Lung (tissue), 12 donors: ENCODE data around the gene OR6K2. TPM values are rescaled to one million over a fixed set of nuclear protein-coding genes. Genes with fewer than 3 reads are reported as not detected.

Source experiments
- ATAC-seq: fragments of 200-7000 bp; cut with Tn5 transposase; one replicate; pipeline ENCODE4 v1.9.1; 2020; ENCODE audit warnings: moderate number of reproducible peaks; ENCODE audit not compliant: insufficient read depth, low FRiP score
- DNase-seq, 3 donors: peaks; one replicate each; pipeline ENCODE4 v3.0.0-alpha.2; 2013 to 2017
- H3K27ac ChIP-seq, 2 donors: one replicate each; pipeline ENCODE4 v1.5.1; 2013; ENCODE audit warnings: mild to moderate bottlenecking in 2 of 2, moderate library complexity in 2 of 2, control low read depth in 1 of 2, inconsistent platforms in 1 of 2, low read depth in 1 of 2, low read length in 1 of 2
- H3K27me3 ChIP-seq, 3 donors: one replicate each; pipeline ENCODE4 v1.5.1; 2013; ENCODE audit warnings: low read length in 2 of 3; ENCODE audit not compliant: control insufficient read depth in 3 of 3, insufficient read depth in 3 of 3
- H3K36me3 ChIP-seq, 4 donors: one replicate each; pipeline ENCODE4 v1.5.1; 2013; ENCODE audit warnings: low read length in 4 of 4, mild to moderate bottlenecking in 1 of 4, moderate library complexity in 1 of 4; ENCODE audit not compliant: control insufficient read depth in 4 of 4, insufficient read depth in 4 of 4
- H3K4me1 ChIP-seq, 5 donors: one replicate each; pipeline ENCODE4 v1.5.1; 2013; ENCODE audit warnings: low read length in 5 of 5, mild to moderate bottlenecking in 2 of 5, moderate library complexity in 1 of 5; ENCODE audit not compliant: control insufficient read depth in 5 of 5, insufficient read depth in 5 of 5
- H3K4me3 ChIP-seq: one replicate; pipeline ENCODE4 v1.5.1; 2013; ENCODE audit warnings: mild to moderate bottlenecking, control low read depth, moderate library complexity
- H3K9ac ChIP-seq, 2 donors: one replicate each; pipeline ENCODE4 v1.5.1; 2013; ENCODE audit warnings: low read length in 2 of 2, control low read depth in 1 of 2; ENCODE audit not compliant: insufficient read depth in 1 of 2
- H3K9me3 ChIP-seq, 4 donors: one replicate each; pipeline ENCODE4 v1.5.1; 2013; ENCODE audit warnings: low read length in 3 of 4, mild to moderate bottlenecking in 1 of 4, moderate library complexity in 1 of 4; ENCODE audit not compliant: control insufficient read depth in 4 of 4, insufficient read depth in 3 of 4
- CTCF ChIP-seq: IDR thresholded peaks from 2 replicates; pipeline ENCODE4 v1.5.1; 2012; ENCODE audit warnings: mild to moderate bottlenecking; ENCODE audit errors: control extremely low read depth, extremely low read depth
- WGBS, 2 donors: extraction: QIAGEN DNeasy Blood & Tissue Kit; methylation state at CpG; one replicate each; pipeline ENCODE4 v1.1.7; 2013; 5-methylcytosine and 5-hydroxymethylcytosine counted together
- polyA plus RNA-seq, 2 donors: library from polyadenylated mRNA; stranded (reverse); fragments of 200-250 nt; gene quantifications; one replicate each; pipeline ENCODE4 v1.2.1, GENCODE V29; 2013
- total RNA-seq, 2 donors: library from RNA; depleted of rRNA in 1 of 2; stranded (reverse); fragments of >200 nt in 1 of 2; gene quantifications; one replicate each; pipeline ENCODE4 v1.2.1, GENCODE V29; 2014 to 2021
- donor health status: control.
- donor health status: control.
- donor health status: Bipolar disorder and iron deficiency.
- donor health status: healthy.
- donor health status: DM: yes; HTN: yes; CAD: no.

The OR6K2 gene
- total and polyA plus RNA-seq, 4 donors: not detected

GRCh38 chr1:158654571-158654970 is 45.9 kb downstream of the OR6K2 start:
- Histone ChIP-seq H3K27me3 (no peaks in the 10 kb centered on the region), H3K9me3 (no peaks in the 10 kb centered on the region), H3K36me3 (no peaks in the 10 kb centered on the region), H3K4me1 (no peaks in the 10 kb centered on the region), H3K4me3 (no peak overlapping the region), H3K9ac (no peak overlapping the region), H3K27ac (no peak overlapping the region)
- ATAC-seq (no peak), DNase-seq (peak in 2 of 3 donors; percentile 21 to 45)
- TF ChIP-seq CTCF: no peak
- WGBS, 2 donors: 19 to 42% methylated on average over 6 of the region's 6 CpGs

GRCh38 chr1:158654086-158654485 is 46.4 kb downstream of the OR6K2 start:
- no peak for ATAC-seq
- no peak for DNase-seq
- Histone ChIP-seq H3K9ac (no peak overlapping the region), H3K4me1 (no peaks in the 10 kb centered on the region), H3K4me3 (no peak overlapping the region), H3K27me3 (no peaks in the 10 kb centered on the region), H3K9me3 (no peaks in the 10 kb centered on the region), H3K27ac (no peak overlapping the region), H3K36me3 (no peaks in the 10 kb centered on the region)
- TF ChIP-seq CTCF: no peak

DNA sequence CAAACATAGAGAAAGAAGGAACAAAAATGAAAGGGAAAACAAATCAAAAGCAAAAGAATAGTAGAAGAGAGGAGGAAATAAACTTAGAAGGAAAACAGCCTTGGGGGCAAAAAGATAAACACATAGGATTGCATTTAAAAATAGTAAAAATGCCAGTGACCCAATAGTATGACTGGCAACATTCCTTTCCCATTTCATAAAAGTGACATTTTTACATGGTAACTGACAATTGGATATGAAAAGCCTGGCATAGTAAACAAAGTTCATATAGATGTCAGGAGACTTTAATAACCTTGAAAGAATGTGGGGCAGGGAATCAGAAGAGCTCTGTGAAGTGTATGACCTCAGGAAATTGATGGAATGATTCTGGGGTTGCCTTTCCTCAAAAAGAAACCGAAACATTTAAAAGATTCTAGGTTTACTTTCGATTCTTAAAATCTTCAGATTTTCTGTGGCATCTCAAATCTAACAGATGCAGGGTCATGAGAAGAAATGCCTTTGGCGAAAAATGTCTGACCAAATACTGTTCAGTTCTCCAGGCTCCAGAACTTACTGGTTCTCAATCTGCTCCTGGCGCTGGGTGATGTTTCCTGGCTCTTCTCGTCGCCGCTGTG is 47.6 kb downstream of the OR6K2 start:
- no peak overlapping the region for H3K9ac ChIP-seq
- no peaks in the 10 kb centered on the region for H3K27me3 ChIP-seq
- TF ChIP-seq CTCF: no peak
- no peaks in the 10 kb centered on the region for H3K9me3 ChIP-seq
- no peaks in the 10 kb centered on the region for H3K36me3 ChIP-seq
- no peak overlapping the region for H3K4me3 ChIP-seq
- ATAC-seq (no peak), DNase-seq (no peak)
- no peaks in the 10 kb centered on the region for H3K4me1 ChIP-seq
- H3K27ac ChIP-seq: no peak overlapping the region
- WGBS, 2 donors: 90 to 92% methylated on average over 7 of the region's 7 CpGs

Other genes with a start within 250 kb of the OR6K2 start
- not detected for gene OR10K1, start 238.8 kb downstream of the OR6K2 start, total RNA-seq
- not detected for gene OR10K1, start 238.8 kb downstream of the OR6K2 start, polyA plus RNA-seq
- gene OR10R2, start 228.4 kb downstream of the OR6K2 start, total RNA-seq: not detected
- gene OR10R2, start 228.4 kb downstream of the OR6K2 start, polyA plus RNA-seq: not detected
- gene OR6Y1, start 146.2 kb downstream of the OR6K2 start, total RNA-seq: not detected
- not detected for gene OR6Y1, start 146.2 kb downstream of the OR6K2 start, polyA plus RNA-seq
- gene OR6P1, start 130.1 kb downstream of the OR6K2 start, total RNA-seq: not detected
- not detected for gene OR6P1, start 130.1 kb downstream of the OR6K2 start, polyA plus RNA-seq
- not detected for gene OR10X1, start 120.8 kb downstream of the OR6K2 start, total RNA-seq
- gene OR10X1, start 120.8 kb downstream of the OR6K2 start, polyA plus RNA-seq: not detected
- gene OR10Z1, start 95.4 kb downstream of the OR6K2 start, total RNA-seq: not detected
- gene OR10Z1, start 95.4 kb downstream of the OR6K2 start, polyA plus RNA-seq: not detected
- gene SPTA1, start 13.9 kb downstream of the OR6K2 start, total RNA-seq: 10 to 100 TPM in 1 of 2 donors, under 1 TPM in 1; 0.31 to 21.1 TPM
- gene SPTA1, start 13.9 kb downstream of the OR6K2 start, polyA plus RNA-seq: under 1 TPM; 0.02 to 0.17 TPM
- under 1 TPM in 1 of 2 donors, not detected in 1; 0.09 TPM for gene OR6K3, start 20.1 kb upstream of the OR6K2 start, total RNA-seq
- under 1 TPM; 0.06 to 0.12 TPM for gene OR6K3, start 20.1 kb upstream of the OR6K2 start, polyA plus RNA-seq
- gene OR6K6, start 54.1 kb upstream of the OR6K2 start, total RNA-seq: not detected
- not detected for gene OR6K6, start 54.1 kb upstream of the OR6K2 start, polyA plus RNA-seq
- gene OR6N1, start 71.5 kb upstream of the OR6K2 start, total RNA-seq: under 1 TPM in 1 of 2 donors, not detected in 1; 0.80 TPM
- gene OR6N1, start 71.5 kb upstream of the OR6K2 start, polyA plus RNA-seq: 1 to 10 TPM in 1 of 2 donors, not detected in 1; 8.7 TPM
- gene OR6N2, start 80.6 kb upstream of the OR6K2 start, total RNA-seq: not detected
- gene OR6N2, start 80.6 kb upstream of the OR6K2 start, polyA plus RNA-seq: not detected
- 10 to 100 TPM; 25.0 to 27.2 TPM for gene MNDA, start 130.7 kb upstream of the OR6K2 start, total RNA-seq
- 100 to 1,000 TPM in 1 of 2 donors, 1 to 10 TPM in 1; 8.5 to 108 TPM for gene MNDA, start 130.7 kb upstream of the OR6K2 start, polyA plus RNA-seq
- 1 to 10 TPM in 1 of 2 donors, under 1 TPM in 1; 0.95 to 2.4 TPM for gene PYHIN1, start 230.9 kb upstream of the OR6K2 start, total RNA-seq
- under 1 TPM; 0.43 to 0.94 TPM for gene PYHIN1, start 230.9 kb upstream of the OR6K2 start, polyA plus RNA-seq